Measurements from ENCODE around the gene FOXRED2.

Gene FOXRED2

GRCh38 chr22:36514766-36515165 is 7.9 kb upstream of the FOXRED2 start:
- DNase-seq, result no peak

GRCh38 chr22:36512991-36513390 is 6.2 kb upstream of the FOXRED2 start:
- DNase-seq, result no peak

- no peak for DNase-seq
These were observed 5.5 kb upstream of the FOXRED2 start for GRCh38 chr22:36512333-36512732.

- DNase-seq, result peak; percentile 47 to 64
These were observed 4.4 kb upstream of the FOXRED2 start for GRCh38 chr22:36510966-36511881.

- peak in 1 of 2 experiments; percentile 28 for DNase-seq
These were observed 3.5 kb upstream of the FOXRED2 start for GRCh38 chr22:36510384-36510783.

GRCh38 chr22:36507518-36508010 is 724 bp upstream of the FOXRED2 start:
- no peak for DNase-seq

GRCh38 chr22:36505998-36506635 is 723 bp downstream of the FOXRED2 start:
- DNase-seq, result no peak

- peak in 1 of 2 experiments; percentile 19 for DNase-seq
These were observed 8.8 kb downstream of the FOXRED2 start for GRCh38 chr22:36497910-36498665.

- no peak for DNase-seq
These were observed 13.1 kb downstream of the FOXRED2 start for GRCh38 chr22:36493690-36494110.

- peak in 1 of 2 experiments; percentile 15 for DNase-seq
These were observed 14.7 kb downstream of the FOXRED2 start for GRCh38 chr22:36492109-36492508.

GRCh38 chr22:36491155-36491554 is 15.7 kb downstream of the FOXRED2 start:
- no peak for DNase-seq

GRCh38 chr22:36486619-36487384 is 20.0 kb downstream of the FOXRED2 start:
- DNase-seq, result peak; percentile 40 to 60

- DNase-seq, result peak; percentile 95 to 98
These were observed 25.3 kb downstream of the FOXRED2 start, which contains the start of gene TXN2 for GRCh38 chr22:36481393-36482168. TXN2 (minus strand) TSS chr22:36481640; CDS start chr22:36480837, 803 bp downstream.

- no peak for DNase-seq
These were observed 25.9 kb downstream of the FOXRED2 start for GRCh38 chr22:36480941-36481392.

- DNase-seq, result no peak
These were observed 27.9 kb downstream of the FOXRED2 start for GRCh38 chr22:36478966-36479365.

- DNase-seq, result no peak
These were observed 31.5 kb downstream of the FOXRED2 start for GRCh38 chr22:36475341-36475740.

- no peak for DNase-seq
These were observed 34.2 kb downstream of the FOXRED2 start for GRCh38 chr22:36472689-36473088.

- no peak for DNase-seq
These were observed 35.5 kb downstream of the FOXRED2 start for GRCh38 chr22:36471341-36471821.

GRCh38 chr22:36470994-36471331 is 35.9 kb downstream of the FOXRED2 start:
- no peak for DNase-seq

- DNase-seq, result peak; percentile 47 to 75
These were observed 36.5 kb downstream of the FOXRED2 start for GRCh38 chr22:36470162-36470993.

Measured in NCI-H524 (cell line).